HepG2 (cell line): ENCODE data around the gene GTF2H1. TPM values are rescaled to one million over a fixed set of nuclear protein-coding genes. Genes with fewer than 3 reads are reported as not detected.

Experiments
- ATAC-seq: fragments of 200-7000 bp; cut with Tn5 transposase; 3 replicates; pipeline ENCODE4 v1.9.1; 2020; ENCODE audit warnings: mild to moderate bottlenecking, moderate library complexity
- BruUV-seq: library from RNA; stranded (reverse); fragments of 400-500 nt; replicated peaks from 2 replicates; lab custom pipeline; 2021; lab: Mats Ljungman, UMichigan
- CTCF ChIA-PET: fragments of 300-600 bp; formaldehyde crosslinking; extraction: SDS; loops from one replicate; lab custom pipeline; 2021; ENCODE audit warnings: low total read pairs, inconsistent platforms, low intra/inter-chr PET ratio; lab: Yijun Ruan, JAX
- POLR2A ChIA-PET: fragments of 350-600 bp; sonication (Branson Sonifier 250); formaldehyde crosslinking; loops from one replicate; lab custom pipeline; 2020; ENCODE audit warnings: antibody characterized with exemption, inconsistent platforms; lab: Yijun Ruan, JAX
- DNase-seq: peaks from one replicate; pipeline ENCODE4 v3.0.0-alpha.2; 2015; ENCODE audit warnings: low spot score
- FAIRE-seq: peaks from 3 replicates; lab custom pipeline; 2011; peaks lifted over from hg19 to GRCh38; lab: Jason Lieb, UNC
- H2AFZ ChIP-seq: one replicate; pipeline ENCODE4 v1.6.1; 2011; ENCODE audit warnings: low read length, inconsistent platforms
- H3K27ac ChIP-seq: fragments of 300-600 bp; 3 replicates; pipeline ENCODE4 v1.8.0; 2011; ENCODE audit warnings: mixed run types, mild to moderate bottlenecking, mixed read lengths, low read length, inconsistent platforms; ENCODE audit not compliant: insufficient read depth; ENCODE audit errors: extremely low read length
- H3K27me3 ChIP-seq, 2 experiments: fragments of 200-600 bp in 1 of 2; 2 replicates in 1 of 2; 3 replicates in 1 of 2; pipeline versions ENCODE4 v1.6.0 to v1.8.0; 2011; ENCODE audit warnings: low read length in 2 of 2, mild to moderate bottlenecking in 2 of 2, moderate library complexity in 2 of 2, inconsistent platforms in 1 of 2; ENCODE audit not compliant: insufficient read depth in 2 of 2, control insufficient read depth in 1 of 2
- H3K36me3 ChIP-seq, 2 experiments: fragments of 200-600 bp in 1 of 2; replicated peaks in 1 of 2; 2 replicates in 1 of 2; 3 replicates in 1 of 2; pipeline versions ENCODE4 v1.5.1 to v1.8.0; 2011; ENCODE audit warnings: low read length in 2 of 2, inconsistent platforms in 1 of 2; ENCODE audit not compliant: insufficient read depth in 2 of 2, control insufficient read depth in 1 of 2
- H3K4me1 ChIP-seq: 2 replicates; pipeline ENCODE4 v1.5.1; 2012; ENCODE audit warnings: low read length, inconsistent platforms; ENCODE audit not compliant: insufficient read depth
- H3K4me2 ChIP-seq: 2 replicates; pipeline ENCODE4 v1.6.0; 2011; ENCODE audit warnings: low read depth, low read length, inconsistent platforms
- H3K4me3 ChIP-seq, 3 experiments: fragments of 200-600 bp in 1 of 3; sonication (generic), shearing (Covaris generic) in 1 of 3; replicated peaks in 1 of 3; 2 replicates each; pipeline ENCODE4 v1.5.1; 2011 to 2016; ENCODE audit warnings: low read length in 3 of 3, inconsistent platforms in 2 of 3, low read depth in 2 of 3, mild to moderate bottlenecking in 2 of 3, control low read depth in 1 of 3, mixed read lengths in 1 of 3; ENCODE audit not compliant: insufficient read depth in 1 of 3
- H3K79me2 ChIP-seq: one replicate; pipeline ENCODE4 v1.6.1; 2011; ENCODE audit warnings: low read length, inconsistent platforms; ENCODE audit not compliant: insufficient read depth
- H3K9ac ChIP-seq: 2 replicates; pipeline ENCODE4 v1.6.0; 2011; ENCODE audit warnings: mild to moderate bottlenecking, low read depth, low read length, inconsistent platforms; ENCODE audit not compliant: insufficient read depth
- H3K9me3 ChIP-seq: 2 replicates; pipeline ENCODE4 v1.5.1; 2012; ENCODE audit warnings: mild to moderate bottlenecking, low read length
- H4K20me1 ChIP-seq: 2 replicates; pipeline ENCODE4 v1.6.0; 2011; ENCODE audit warnings: inconsistent platforms, mild to moderate bottlenecking, low read length, moderate library complexity; ENCODE audit not compliant: insufficient read depth
- JDP2 ChIP-seq: sonication (generic); formaldehyde crosslinking; IDR thresholded peaks from 2 replicates; pipeline ENCODE4 v1.8.1; 2022; ENCODE audit warnings: missing genetic modification reagents, borderline replicate concordance
- MED13 ChIP-seq: sonication (generic); formaldehyde crosslinking; IDR thresholded peaks from 2 replicates; pipeline ENCODE4 v1.5.0; 2020; ENCODE audit warnings: missing genetic modification reagents
- MTF1 ChIP-seq: sonication (generic); formaldehyde crosslinking; IDR thresholded peaks from 2 replicates; pipeline ENCODE4 v1.5.0; 2020; ENCODE audit warnings: missing genetic modification reagents
- POLR2AphosphoS5 ChIP-seq: IDR thresholded peaks from 2 replicates; pipeline ENCODE4 v1.6.1; 2012; ENCODE audit warnings: low read depth, low read length
- RBM22 ChIP-seq: fragments of 200-400 bp; formaldehyde crosslinking; optimal IDR thresholded peaks from 2 replicates; pipeline ENCODE3; 2017; ENCODE audit warnings: mild to moderate bottlenecking, low read length, moderate library complexity
- SALL1 ChIP-seq: sonication (generic); formaldehyde crosslinking; IDR thresholded peaks from 2 replicates; pipeline ENCODE4 v1.8.0; 2022; ENCODE audit warnings: mild to moderate bottlenecking, missing genetic modification reagents
- ZC3H13 ChIP-seq: sonication (generic); formaldehyde crosslinking; IDR thresholded peaks from 2 replicates; pipeline ENCODE4 v1.8.1; 2023; ENCODE audit warnings: mild to moderate bottlenecking, missing genetic modification reagents, moderate library complexity
- ZNF460 ChIP-seq: sonication (generic); formaldehyde crosslinking; IDR thresholded peaks from 2 replicates; pipeline ENCODE4 v1.5.1; 2020; ENCODE audit warnings: missing genetic modification reagents, mild to moderate bottlenecking, borderline replicate concordance
- ZNF564 ChIP-seq: sonication (generic); formaldehyde crosslinking; IDR thresholded peaks from 2 replicates; pipeline ENCODE4 v1.8.1; 2023; ENCODE audit warnings: mild to moderate bottlenecking, missing genetic modification reagents
- ZNF770 ChIP-seq: sonication (generic); formaldehyde crosslinking; IDR thresholded peaks from 2 replicates; pipeline ENCODE4 v1.5.0; 2020; ENCODE audit warnings: mild to moderate bottlenecking, missing genetic modification reagents
- ZSCAN12 ChIP-seq: sonication (generic); formaldehyde crosslinking; IDR thresholded peaks from 2 replicates; pipeline ENCODE4 v1.9.0; 2021; ENCODE audit warnings: mild to moderate bottlenecking, missing genetic modification reagents
- WGBS: methylation state at CpG from one replicate; pipeline ENCODE4 v1.1.6; 2017; ENCODE audit warnings: low lambda C conversion rate; 5-methylcytosine and 5-hydroxymethylcytosine counted together
- in situ Hi-C: cut with HindIII; loops from 2 replicates; pipeline ENCODE4 v1.10.0; 2017; ENCODE audit warnings: low pct_unique_long_range_greater_than_20kb; ENCODE audit not compliant: extremely low pct_ligation_motif_present
- intact Hi-C: fragments of 100-400 bp; cut with micrococcal nuclease; formaldehyde crosslinking; loops from one replicate; pipeline ENCODE4 v1.10.0; 2022; ENCODE audit not compliant: unreplicated experiment
- polyA plus RNA-seq, 8 experiments: library from polyadenylated mRNA; depleted of rRNA in 3 of 8; stranded (reverse) in 7 of 8; unstranded in 1 of 8; fragments of >200 nt; fragmentation: Illumina TruSeq in 4 of 8; extraction: Trizol in 4 of 8; gene quantifications; 2 replicates each; pipeline versions ENCODE4 v1.2.1 to v1.2.3, GENCODE V29; 2011 to 2016; ENCODE audit warnings: low read depth in 4 of 8, missing spikeins in 1 of 8, mixed read lengths in 1 of 8; ENCODE audit not compliant: insufficient read depth in 1 of 8
- total RNA-seq, 5 experiments: library from RNA; depleted of rRNA; stranded (reverse); fragments of >200 nt; fragmentation: Illumina TruSeq; extraction: Trizol; gene quantifications; 2 replicates each; pipeline ENCODE4 v1.2.3, GENCODE V29; 2016; ENCODE audit warnings: low read depth in 1 of 5

GTF2H1 gene
- total and polyA plus RNA-seq, 2 of the 13 experiments (the other 11 are each of a cell fraction or from before 2014, with no cell fraction given), result 15.7 to 51.4 TPM

- WGBS, result 96% methylated on average over 4 of the region's 4 CpGs
- intact Hi-C loops, result no loop called here
- CTCF ChIA-PET, result no interaction called here
These were observed 81.7 kb downstream of the GTF2H1 start for GRCh38 chr11:18404062-18404461.

More at GRCh38 chr11:18404062-18404461, 81.7 kb downstream of the GTF2H1 start:
- TF ChIP-seq ZNF460 (CRISPR knock-in tag), result peak; percentile 73; the same call in 1 of the 2 replicates
- no peak for TF ChIP-seq MED13 (CRISPR knock-in tag)
- peak; percentile 77 for TF ChIP-seq ZNF770 (CRISPR knock-in tag)
- no peak for TF ChIP-seq MTF1 (CRISPR knock-in tag)
- TF ChIP-seq ZC3H13 (CRISPR knock-in tag), result 0 out of 2 replicates have a peak, but pooled peaks have one; percentile 39
- no peak for TF ChIP-seq JDP2 (CRISPR knock-in tag)
- TF ChIP-seq ZSCAN12 (CRISPR knock-in tag), result no peak
- TF ChIP-seq SALL1 (CRISPR knock-in tag), result peak; percentile 29; the same call in 1 of the 2 replicates
- 0 out of 2 replicates have a peak, but pooled peaks have one; percentile 24 for TF ChIP-seq POLR2AphosphoS5
- peak; percentile 13 for TF ChIP-seq RBM22
- TF ChIP-seq ZNF564, result no peak
- Histone ChIP-seq H3K27ac (no peak overlapping the region), H3K36me3 (peaks cover 20 to 48% of the 10 kb centered on the region in 2 experiments), H3K4me1 (peaks cover 79% of the 10 kb centered on the region), H3K4me2 (no peak overlapping the region), H3K9me3 (no peaks in the 10 kb centered on the region), H3K79me2 (peaks cover 16% of the 10 kb centered on the region), H3K4me3 (no peak overlapping the region), H4K20me1 (peaks cover 85% of the 10 kb centered on the region), H3K27me3 (no peaks in the 10 kb centered on the region), H2AFZ (no peak overlapping the region), H3K9ac (no peak overlapping the region)
- no peak for ATAC-seq
- FAIRE-seq, result no peak
- POLR2A ChIA-PET, result interaction anchor here (4.7 kb wide), 1 partner anchor 9 kb away, joined by 42 read pairs; the partner anchor contains the start of gene LDHA
- in situ Hi-C loops, result no loop called here
- BruUV-seq, result no TSS peak
- DNase-seq, result no peak
